ENCODE results near the gene RASSF7.
"Not testable (repeated sequence)": the region's sequence is repeated elsewhere in the genome, so short reads cannot be mapped to it uniquely, and the experiment has no call there.

The RASSF7 gene

DNA sequence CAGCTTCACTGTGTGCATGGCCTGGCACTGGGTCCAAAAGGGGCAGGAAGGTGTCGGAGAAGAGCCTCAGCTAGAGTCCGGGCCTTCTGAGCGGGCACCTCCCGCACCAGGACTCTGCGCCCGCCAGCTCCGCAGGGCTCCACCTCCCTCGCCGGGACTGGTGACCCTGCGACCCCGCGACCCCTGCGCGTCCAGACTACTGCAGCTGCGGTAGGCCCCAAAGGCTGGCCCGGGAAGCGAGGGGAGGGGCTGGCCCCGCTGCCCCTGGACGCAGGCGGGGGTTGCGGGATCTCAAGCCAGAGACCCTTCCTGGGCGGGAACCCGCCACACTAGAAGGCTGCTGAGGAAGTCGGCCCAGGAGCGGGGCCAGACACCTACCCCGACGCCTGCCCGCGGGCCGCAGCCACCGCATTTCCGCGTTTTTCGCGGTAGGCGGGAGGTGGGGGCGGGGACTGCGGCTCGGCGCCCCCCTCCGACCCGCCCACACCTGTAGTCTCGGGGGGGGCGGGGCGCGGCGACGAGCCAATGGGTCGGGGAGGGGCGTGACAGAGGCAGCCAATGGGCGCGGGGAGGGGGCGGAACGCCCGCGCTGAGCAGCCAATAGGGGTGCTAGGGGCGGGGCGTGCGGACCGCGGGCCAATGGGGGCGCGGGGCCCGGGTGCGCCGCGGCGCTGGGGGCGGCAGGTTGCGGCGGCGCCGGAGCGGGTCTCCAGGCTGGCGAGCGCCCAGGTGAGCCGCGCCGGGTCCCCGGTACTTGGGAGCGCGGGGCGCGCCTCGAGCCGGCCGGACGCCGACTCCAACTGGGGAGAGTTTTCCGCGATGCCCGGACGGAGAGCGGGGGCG is at the start of gene RASSF7, which contains the start of gene LMNTD2:
Gene RASSF7 (plus strand): TSS at position 666 of the 843 bp plus-strand sequence. CDS start 799 bp downstream, outside the sequence.
Gene LMNTD2 (minus strand): TSS at position 434 of the 843 bp plus-strand sequence. CDS start 22 bp downstream, at position 412.
- DNase-seq (ENCODE audit: low spot score in 2 of 2) (peak; percentile 95 to 97), ATAC-seq (peak; percentile 88)
- peak within 1 kb of the TSS; percentile 86 for H3K27ac Mint-ChIP-seq
- H3K36me3 Mint-ChIP-seq = peaks cover 37% of the 10 kb centered on the region
- H3K9me3 Mint-ChIP-seq = no peaks in the 10 kb centered on the region
- peaks cover 20% of the 10 kb centered on the region for H3K4me1 Mint-ChIP-seq
- H3K4me3 Mint-ChIP-seq = peak within 1 kb of the TSS; percentile 85

DNA sequence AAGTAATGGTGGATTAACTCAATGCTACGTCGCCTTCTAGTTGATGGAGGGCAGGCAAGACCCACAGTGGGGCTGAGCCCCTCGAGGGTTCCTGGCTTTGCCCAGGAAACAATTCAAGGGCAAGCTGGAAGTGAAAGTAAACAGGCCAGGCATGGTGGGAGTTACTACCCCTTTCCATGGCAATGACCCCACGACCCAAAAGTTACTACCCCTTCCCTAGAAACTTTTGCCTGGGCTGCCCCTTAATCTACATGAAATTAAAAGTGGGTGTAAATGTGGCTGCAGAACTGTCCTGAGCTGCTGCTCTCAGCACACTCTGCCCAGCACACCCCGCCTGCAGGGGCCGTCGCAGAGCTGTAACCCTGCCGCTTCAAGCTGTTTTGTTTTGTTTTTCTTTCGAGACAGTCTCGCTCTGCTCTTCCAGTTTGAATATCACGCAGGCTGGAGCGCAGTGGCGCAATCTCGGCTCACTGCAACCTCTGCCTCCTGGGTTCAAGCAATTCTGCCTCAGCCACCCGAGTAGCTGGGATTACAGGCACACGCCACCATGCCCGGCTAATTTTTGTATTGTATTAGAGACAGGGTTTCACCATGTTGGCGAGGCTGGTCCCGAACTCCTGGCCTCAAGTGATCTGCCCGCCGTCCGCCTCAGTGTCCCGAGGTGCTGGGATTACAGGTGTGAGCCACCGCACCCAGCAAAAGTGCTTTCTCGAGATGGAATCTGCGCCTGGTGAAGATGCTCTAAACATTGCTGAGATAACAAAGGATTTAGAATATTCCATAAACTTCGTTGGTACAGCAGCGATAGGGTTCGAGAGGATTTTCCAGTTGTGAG is 47.8 kb upstream of the RASSF7 start:
- peaks cover 4% of the 10 kb centered on the region for H3K4me1 Mint-ChIP-seq
- no peak overlapping the region for H3K27ac Mint-ChIP-seq
- ATAC-seq = no peak
- peaks cover 67% of the 10 kb centered on the region for H3K36me3 Mint-ChIP-seq
- DNase-seq (ENCODE audit: low spot score in 2 of 2) = no peak
- H3K9me3 Mint-ChIP-seq = peaks cover 3% of the 10 kb centered on the region
- H3K4me3 Mint-ChIP-seq = no peak overlapping the region

GRCh38 chr11:514606-515005 is 46.2 kb upstream of the RASSF7 start:
- no peak for DNase-seq (ENCODE audit: low spot score in 2 of 2)
- no peak for ATAC-seq
- Mint-ChIP-seq H3K4me3 (no peak overlapping the region), H3K9me3 (peaks cover 5% of the 10 kb centered on the region), H3K27ac (no peak overlapping the region), H3K4me1 (peaks cover 7% of the 10 kb centered on the region), H3K36me3 (peaks cover 60% of the 10 kb centered on the region)

- H3K36me3 Mint-ChIP-seq = peaks cover 56% of the 10 kb centered on the region
Observed at GRCh38 chr11:515131-515530, 45.6 kb upstream of the RASSF7 start.

DNA sequence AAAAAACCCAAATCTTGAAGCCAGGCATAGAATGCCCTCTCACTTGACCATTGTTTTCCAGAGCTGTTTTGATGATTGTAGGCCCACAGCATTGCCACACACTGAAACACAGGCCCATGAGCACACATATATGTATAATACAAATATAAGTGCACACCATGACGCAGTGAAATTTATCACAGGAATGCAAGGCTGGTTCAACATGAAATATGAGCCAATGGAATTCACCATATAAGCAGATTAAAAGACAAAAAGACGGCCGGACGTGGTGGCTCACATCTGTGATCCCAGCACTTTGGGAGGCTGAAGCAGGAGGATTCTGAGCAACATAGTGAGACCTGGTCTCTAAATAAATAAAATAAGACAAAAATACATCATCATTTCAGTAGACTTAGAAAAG is 44.4 kb upstream of the RASSF7 start:
- Mint-ChIP-seq H3K36me3 (peaks cover 52% of the 10 kb centered on the region), H3K4me1 (peaks cover 15% of the 10 kb centered on the region), H3K27ac (no peak overlapping the region), H3K9me3 (peaks cover 5% of the 10 kb centered on the region), H3K4me3 (no peak overlapping the region)
- DNase-seq (ENCODE audit: low spot score in 2 of 2) (no peak), ATAC-seq (no peak)

More at GRCh38 chr11:515131-515530, 45.6 kb upstream of the RASSF7 start:
- no peak for ATAC-seq
- Mint-ChIP-seq H3K4me3 (no peak overlapping the region), H3K9me3 (peaks cover 5% of the 10 kb centered on the region), H3K27ac (no peak overlapping the region), H3K4me1 (peaks cover 7% of the 10 kb centered on the region)
- no peak for DNase-seq (ENCODE audit: low spot score in 2 of 2)

DNA sequence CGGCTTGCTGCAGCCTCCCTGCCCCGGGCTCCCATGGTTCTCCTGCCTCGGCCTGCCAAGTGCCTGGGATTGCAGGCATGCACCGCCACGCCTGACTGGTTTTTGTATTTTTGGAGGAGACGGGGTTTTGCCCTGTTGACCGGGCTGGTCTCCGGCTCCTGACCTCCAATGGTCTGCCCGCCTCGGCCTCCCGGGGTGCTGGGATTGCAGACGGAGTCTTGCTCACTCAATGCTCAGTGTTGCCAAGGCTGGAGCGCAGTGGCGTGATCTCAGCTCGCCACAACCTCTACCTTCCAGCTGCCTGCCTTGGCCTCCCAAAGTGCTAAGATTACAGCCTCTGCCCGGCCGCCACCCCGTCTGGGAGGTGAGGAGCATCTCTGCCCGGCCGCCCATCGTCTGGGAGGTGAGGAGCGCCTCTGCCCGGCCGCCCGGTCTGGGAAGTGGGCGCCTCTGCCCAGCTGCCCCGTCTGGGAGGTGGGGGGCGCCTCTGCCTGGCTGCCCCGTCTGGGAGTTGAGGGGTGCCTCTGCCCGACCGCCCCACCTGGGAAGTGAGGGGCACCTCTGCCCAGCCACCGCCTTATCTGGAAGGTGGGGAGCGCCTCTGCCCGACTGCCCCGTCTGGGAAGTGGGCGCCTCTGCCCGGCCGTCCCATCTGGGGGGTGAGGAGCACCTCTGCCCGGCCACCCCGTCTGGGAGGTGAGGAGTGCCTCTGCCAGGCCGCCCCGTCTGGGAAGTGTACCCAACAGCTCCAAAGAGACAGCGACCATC is 43.7 kb upstream of the RASSF7 start:
- not testable (repeated sequence) for DNase-seq (ENCODE audit: low spot score in 2 of 2); ATAC-seq; H3K4me3 Mint-ChIP-seq; H3K27ac Mint-ChIP-seq; H3K9me3 Mint-ChIP-seq
- H3K36me3 Mint-ChIP-seq = peaks cover 47% of the 10 kb centered on the region
- H3K4me1 Mint-ChIP-seq = peaks cover 15% of the 10 kb centered on the region

- Mint-ChIP-seq H3K9me3 (peaks cover 5% of the 10 kb centered on the region), H3K36me3 (peaks cover 33% of the 10 kb centered on the region), H3K4me3 (peak overlapping the region; percentile 76), H3K4me1 (peaks cover 15% of the 10 kb centered on the region), H3K27ac (peak overlapping the region; percentile 58)
- peak; percentile 96 for ATAC-seq
- DNase-seq (ENCODE audit: low spot score in 2 of 2) = peak; percentile 95 to 98
Observed at GRCh38 chr11:518463-519202, 42.1 kb upstream of the RASSF7 start.

GRCh38 chr11:520428-521176 is 40.2 kb upstream of the RASSF7 start:
- Mint-ChIP-seq H3K36me3 (peaks cover 18% of the 10 kb centered on the region), H3K4me3 (no peak overlapping the region), H3K9me3 (peaks cover 5% of the 10 kb centered on the region), H3K4me1 (peaks cover 15% of the 10 kb centered on the region), H3K27ac (peak overlapping the region; percentile 65)
- ATAC-seq (no peak), DNase-seq (ENCODE audit: low spot score in 2 of 2) (peak in 1 of 2 donors; percentile 74)

GRCh38 chr11:521177-521688 is 39.5 kb upstream of the RASSF7 start:
- Mint-ChIP-seq H3K27ac (no peak overlapping the region), H3K4me1 (peaks cover 15% of the 10 kb centered on the region), H3K36me3 (peaks cover 18% of the 10 kb centered on the region), H3K4me3 (no peak overlapping the region), H3K9me3 (peaks cover 5% of the 10 kb centered on the region)
- no peak for DNase-seq (ENCODE audit: low spot score in 2 of 2)
- no peak for ATAC-seq

DNA sequence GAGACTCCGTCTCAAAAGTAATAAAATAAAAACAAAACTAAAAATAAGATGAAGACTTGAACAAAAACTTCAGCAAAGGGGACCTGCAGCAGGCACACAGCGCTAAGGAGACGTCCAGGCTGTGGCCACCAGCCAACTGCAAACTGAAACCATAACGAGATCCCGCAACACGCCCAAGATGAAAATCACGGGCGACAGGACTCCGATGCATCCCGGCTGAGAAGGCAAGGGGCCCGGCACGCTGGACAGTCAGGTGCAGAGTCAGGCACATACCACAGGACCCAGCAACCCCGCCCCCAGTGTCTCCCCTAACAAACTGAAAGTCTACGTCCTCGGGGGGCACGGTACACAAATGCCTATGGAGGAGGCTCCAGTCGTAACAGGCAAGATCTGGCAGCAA is 34.6 kb upstream of the RASSF7 start:
- Mint-ChIP-seq H3K9me3 (no peaks in the 10 kb centered on the region), H3K27ac (no peak overlapping the region), H3K4me3 (no peak overlapping the region), H3K4me1 (no peaks in the 10 kb centered on the region), H3K36me3 (no peaks in the 10 kb centered on the region)
- ATAC-seq (no peak), DNase-seq (ENCODE audit: low spot score in 2 of 2) (no peak)

DNA sequence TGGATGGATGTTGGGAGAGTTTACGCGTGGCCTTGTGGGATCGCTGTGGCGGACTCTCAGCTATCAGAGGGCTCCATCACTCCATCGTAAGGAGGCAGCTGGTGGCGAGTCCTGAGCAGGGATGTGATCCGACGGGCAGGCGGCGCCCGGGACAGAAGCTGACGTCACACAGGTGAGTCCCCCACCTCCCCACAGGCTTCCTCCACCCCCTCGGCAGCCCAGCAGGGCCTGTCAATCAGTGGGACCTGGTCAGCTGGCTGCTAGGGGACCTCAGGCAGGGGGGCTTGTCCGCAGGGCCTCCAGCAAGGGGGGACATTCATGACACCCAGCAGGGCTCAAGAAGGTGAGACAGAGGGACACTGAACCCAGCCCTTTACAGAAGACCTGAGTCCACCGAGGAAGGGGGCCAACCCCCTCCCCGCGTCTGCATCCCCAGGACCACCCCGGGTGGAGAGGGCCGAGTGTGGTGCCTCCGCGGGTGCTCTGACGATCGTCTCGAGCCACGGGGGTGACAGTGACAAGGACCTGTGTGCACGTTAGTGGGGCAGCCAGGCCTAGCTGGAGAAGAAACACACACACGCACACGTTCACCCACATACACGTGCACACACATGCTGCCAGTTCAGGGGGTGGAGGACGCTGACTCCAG is 32.5 kb upstream of the RASSF7 start:
- H3K36me3 Mint-ChIP-seq = peaks cover 16% of the 10 kb centered on the region
- no peak overlapping the region for H3K4me3 Mint-ChIP-seq
- H3K9me3 Mint-ChIP-seq = no peaks in the 10 kb centered on the region
- no peak overlapping the region for H3K27ac Mint-ChIP-seq
- DNase-seq (ENCODE audit: low spot score in 2 of 2) (no peak), ATAC-seq (no peak)
- peaks cover 5% of the 10 kb centered on the region for H3K4me1 Mint-ChIP-seq

DNA sequence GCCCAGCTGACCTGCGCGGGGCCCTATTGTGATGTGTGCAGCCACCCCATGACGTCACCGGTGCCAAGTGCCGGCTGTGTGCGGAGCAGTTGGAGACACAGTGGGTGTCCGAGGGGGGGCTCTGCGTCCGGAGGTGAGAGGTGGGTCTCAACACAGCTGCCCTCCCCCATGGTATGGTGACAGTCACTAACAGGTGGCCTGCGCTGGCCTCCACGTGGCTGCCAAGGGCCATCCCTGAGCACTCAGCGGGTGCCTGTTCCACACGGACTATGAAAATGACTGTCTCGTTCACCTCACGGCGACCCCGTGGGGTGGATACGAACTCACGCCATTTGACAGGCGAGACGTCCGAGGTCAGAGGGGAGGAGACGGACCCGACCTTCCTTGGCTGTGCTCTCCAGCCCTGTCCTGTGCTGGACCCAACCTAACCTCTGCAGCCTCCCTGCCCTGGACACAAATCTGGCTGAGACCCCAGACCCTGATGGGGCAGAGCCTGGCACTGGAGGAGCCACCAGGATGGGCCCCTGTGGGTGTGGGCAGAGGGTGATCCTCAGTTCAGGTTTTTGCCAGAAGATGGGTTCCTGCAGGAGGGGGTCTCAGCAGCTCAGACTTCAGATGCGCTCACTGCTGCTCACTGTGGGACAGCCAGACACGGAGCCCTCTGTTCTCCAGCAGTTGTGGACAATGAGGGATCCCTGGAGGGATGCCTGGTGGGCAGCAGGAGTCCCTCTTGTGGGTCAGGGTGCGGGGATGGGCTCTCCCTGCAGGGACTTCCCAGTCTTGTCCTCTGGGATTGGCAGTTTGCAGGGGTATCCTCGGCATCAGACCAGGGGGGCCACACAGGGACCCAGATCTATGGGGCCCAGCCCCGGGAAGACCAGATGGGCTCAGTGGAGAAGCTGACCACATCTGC is 31.7 kb upstream of the RASSF7 start:
- no peak overlapping the region for H3K4me3 Mint-ChIP-seq
- H3K9me3 Mint-ChIP-seq = no peaks in the 10 kb centered on the region
- DNase-seq (ENCODE audit: low spot score in 2 of 2) = no peak
- H3K27ac Mint-ChIP-seq = no peak overlapping the region
- peaks cover 5% of the 10 kb centered on the region for H3K4me1 Mint-ChIP-seq
- no peak for ATAC-seq
- H3K36me3 Mint-ChIP-seq = peaks cover 16% of the 10 kb centered on the region
